GM12865 (cell line): Measurements from ENCODE around the gene FBXO31.

ENCODE experiments used
- DNase-seq: peaks from one replicate; pipeline ENCODE4 v3.0.0; 2010; ENCODE audit warnings: low read depth
- H3K4me3 ChIP-seq: 2 replicates; pipeline ENCODE4 v1.5.1; 2011; ENCODE audit warnings: mild to moderate bottlenecking, low read depth, low read length, control low read depth
- CTCF ChIP-seq: IDR thresholded peaks from 2 replicates; pipeline ENCODE4 v1.5.1; 2011; ENCODE audit warnings: low read length, control low read depth, low read depth, inconsistent platforms; ENCODE audit not compliant: insufficient read depth; ENCODE audit errors: missing control alignments

The FBXO31 gene

GRCh38 chr16:87404764-87405625 is 21.4 kb upstream of the FBXO31 start:
- no peak for TF ChIP-seq CTCF
- DNase-seq = no peak

GRCh38 chr16:87395181-87395842 is 11.7 kb upstream of the FBXO31 start:
- TF ChIP-seq CTCF = no peak
- no peak overlapping the region for H3K4me3 ChIP-seq
- no peak for DNase-seq

More at GRCh38 chr16:87404764-87405625, 21.4 kb upstream of the FBXO31 start:
- no peak overlapping the region for H3K4me3 ChIP-seq

DNA sequence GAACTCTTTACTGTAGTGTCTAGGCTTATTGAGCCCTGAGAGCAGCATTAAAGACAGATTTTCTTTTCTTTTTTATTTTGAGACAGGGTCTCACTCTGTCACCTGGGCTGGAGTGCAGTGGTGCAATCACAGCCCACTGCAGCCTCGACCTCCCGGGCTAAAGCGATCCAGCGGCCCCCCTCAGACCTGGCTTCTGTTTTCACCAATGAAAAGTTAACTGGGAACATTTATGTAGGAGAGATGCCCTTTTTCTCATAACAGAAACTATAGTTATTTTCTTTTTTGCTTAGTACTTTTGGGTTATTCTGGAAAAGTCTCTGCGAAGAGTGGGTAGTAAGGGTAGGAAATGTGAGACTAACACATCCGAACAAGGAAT is 10.1 kb upstream of the FBXO31 start:
- DNase-seq = no peak
- H3K4me3 ChIP-seq = peak overlapping the region; percentile 74
- TF ChIP-seq CTCF = no peak

- TF ChIP-seq CTCF = peak; percentile 12
- peak; percentile 40 for DNase-seq
- H3K4me3 ChIP-seq = peak overlapping the region; percentile 74
These were observed 9.5 kb upstream of the FBXO31 start for GRCh38 chr16:87392821-87393679.

DNA sequence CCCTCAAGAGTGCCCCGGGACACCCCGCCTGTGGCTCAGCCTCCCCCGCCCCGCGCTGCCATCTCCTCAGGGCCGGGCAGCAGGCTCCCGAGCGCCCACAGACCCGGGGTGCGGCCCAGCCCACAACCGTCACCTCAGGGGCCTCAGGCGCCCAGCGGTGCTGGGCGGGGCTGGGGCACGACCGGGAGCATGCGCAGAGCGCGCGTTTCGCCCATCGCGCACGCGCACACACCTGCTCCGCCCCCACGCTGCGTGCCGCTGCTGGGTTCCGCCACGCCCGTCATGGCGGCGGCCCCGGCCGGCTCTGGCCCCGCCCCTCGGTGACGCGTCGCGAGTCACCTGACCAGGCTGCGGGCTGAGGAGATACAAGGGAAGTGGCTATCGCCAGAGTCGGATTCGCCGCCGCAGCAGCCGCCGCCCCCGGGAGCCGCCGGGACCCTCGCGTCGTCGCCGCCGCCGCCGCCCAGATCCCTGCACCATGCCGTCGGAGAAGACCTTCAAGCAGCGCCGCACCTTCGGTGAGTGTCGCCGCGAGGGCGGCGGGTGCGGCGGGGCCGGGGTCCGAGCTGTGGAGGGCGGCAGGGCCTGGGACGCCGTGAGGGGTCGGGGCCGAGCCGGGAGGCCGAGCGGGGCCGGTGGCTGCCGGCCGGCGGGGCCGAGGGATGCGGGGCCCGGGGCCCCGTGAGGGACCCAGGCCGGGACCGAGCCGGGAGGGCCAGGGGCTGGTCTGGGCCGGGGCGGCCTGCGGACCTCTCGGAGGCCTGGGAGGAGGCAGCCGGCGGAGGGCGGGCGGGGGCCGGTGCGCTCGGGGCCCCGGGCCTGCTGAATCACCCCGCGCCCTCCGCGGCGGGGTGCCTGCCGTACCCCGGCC is 8.6 kb upstream of the FBXO31 start, which contains the start of gene MAP1LC3B:
Gene MAP1LC3B (plus strand): TSS at position 387 of the 871 bp plus-strand sequence. CDS start 92 bp downstream, at position 479.
- DNase-seq = peak; percentile 98
- TF ChIP-seq CTCF = no peak
- peak within 1 kb of the TSS; percentile 74 for H3K4me3 ChIP-seq
